ENCODE results near the gene ZPLD1. TPM values are rescaled to one million over a fixed set of nuclear protein-coding genes. Genes with fewer than 3 reads are reported as not detected.

The ZPLD1 gene
- total and polyA plus RNA-seq, 10 of the 15 experiments (the other 5 are each of a cell fraction or from before 2014, with no cell fraction given), result not detected

- ChIA-PET SMC1A (ENCODE audit: uncharacterized antibody, unreplicated experiment) (interaction anchor here (0.5 kb wide), 1 partner anchor 813 kb away, joined by 3 read pairs; no protein-coding TSS in a partner anchor), RAD21 (ENCODE audit: unreplicated experiment) (no interaction called here), CTCF (no interaction called here), POLR2A (no interaction called here)
- BruUV-seq (replicated peaks), result no TSS peak
- H2AFZ ChIP-seq (ENCODE audit: control insufficient read depth, low read depth, low read length), result no peak overlapping the region
- H3K27ac ChIP-seq (ENCODE audit: control insufficient read depth, insufficient read depth), result no peak overlapping the region
- intact Hi-C loops (cut with micrococcal nuclease; ENCODE audit: unreplicated experiment), result no loop called here
- FAIRE-seq (no peak), DNase-seq (ENCODE audit: low read depth, low spot score) (no peak), ATAC-seq (no peak)
- no peak overlapping the region for H3K9ac ChIP-seq (ENCODE audit: control insufficient read depth, insufficient read depth, low read length)
- H3K4me1 ChIP-seq (ENCODE audit: control insufficient read depth, insufficient read depth, low read length), result no peaks in the 10 kb centered on the region
- in situ Hi-C loops (cut with MboI), result no loop called here
- TF ChIP-seq PKNOX1 (IDR thresholded peaks at IDR 0.05), result no peak
- H3K4me2 ChIP-seq (ENCODE audit: control insufficient read depth, insufficient read depth), result no peak overlapping the region
- H4K20me1 ChIP-seq (ENCODE audit: control insufficient read depth, insufficient read depth), result no peaks in the 10 kb centered on the region
- WGBS (ENCODE audit: insufficient coverage, insufficient replicate concordance, low lambda C conversion rate, missing lambda C conversion rate), result 8% methylated on average over 3 of the region's 3 CpGs
- H3K79me2 ChIP-seq (ENCODE audit: control insufficient read depth, insufficient read depth, low read length), result no peaks in the 10 kb centered on the region
- no peak overlapping the region for H3K4me3 ChIP-seq
- H3K27me3 ChIP-seq (replicated peaks in 1 of 2; ENCODE audit: control insufficient read depth in 2 of 2, insufficient read depth in 2 of 2, low read length in 1 of 2), result no peaks in the 10 kb centered on the region
- H3K9me3 ChIP-seq (replicated peaks; ENCODE audit: control insufficient read depth, insufficient read depth, low read length), result no peaks in the 10 kb centered on the region
- H3K36me3 ChIP-seq (ENCODE audit: control insufficient read depth in 2 of 2, insufficient read depth in 2 of 2, low read length in 1 of 2), result no peaks in the 10 kb centered on the region
Measured at GRCh38 chr3:102497571-102497970, 62.8 kb downstream of the ZPLD1 start.

DNA sequence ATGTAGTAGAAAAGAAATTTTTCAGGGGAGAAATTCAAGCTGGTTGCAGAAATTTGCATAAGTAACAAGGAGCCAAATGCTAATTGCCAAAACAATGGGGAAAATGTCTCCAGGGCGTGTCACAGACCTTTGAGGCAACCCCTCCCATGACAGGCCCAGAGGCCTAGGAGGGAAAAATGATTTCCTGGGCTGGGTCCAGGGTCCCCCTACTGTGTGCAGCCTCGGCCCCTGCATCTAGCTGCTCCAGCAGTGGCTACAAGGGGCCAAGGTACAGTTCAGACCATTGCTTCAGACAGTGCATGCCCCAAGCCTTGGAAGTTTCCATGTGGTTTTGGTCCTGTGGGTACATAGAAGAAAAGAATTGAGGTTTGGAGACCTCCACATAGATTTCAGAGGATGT lies 70.7 kb downstream of the ZPLD1 start:
- Histone ChIP-seq H3K4me1 (ENCODE audit: control insufficient read depth, insufficient read depth, low read length) (no peaks in the 10 kb centered on the region), H3K27me3 (replicated peaks in 1 of 2; ENCODE audit: control insufficient read depth in 2 of 2, insufficient read depth in 2 of 2, low read length in 1 of 2) (no peaks in the 10 kb centered on the region), H2AFZ (ENCODE audit: control insufficient read depth, low read depth, low read length) (no peak overlapping the region), H4K20me1 (ENCODE audit: control insufficient read depth, insufficient read depth) (no peaks in the 10 kb centered on the region), H3K36me3 (ENCODE audit: control insufficient read depth in 2 of 2, insufficient read depth in 2 of 2, low read length in 1 of 2) (no peaks in the 10 kb centered on the region), H3K9ac (ENCODE audit: control insufficient read depth, insufficient read depth, low read length) (no peak overlapping the region), H3K4me2 (ENCODE audit: control insufficient read depth, insufficient read depth) (no peak overlapping the region), H3K4me3 (no peak overlapping the region), H3K79me2 (ENCODE audit: control insufficient read depth, insufficient read depth, low read length) (no peaks in the 10 kb centered on the region), H3K27ac (ENCODE audit: control insufficient read depth, insufficient read depth) (no peak overlapping the region), H3K9me3 (replicated peaks; ENCODE audit: control insufficient read depth, insufficient read depth, low read length) (no peaks in the 10 kb centered on the region)
- 0% methylated on average over 2 of the region's 2 CpGs for WGBS (ENCODE audit: insufficient coverage, insufficient replicate concordance, low lambda C conversion rate, missing lambda C conversion rate)
- in situ Hi-C loops (cut with MboI) (no loop called here), intact Hi-C loops (cut with micrococcal nuclease; ENCODE audit: unreplicated experiment) (no loop called here)
- no peak for FAIRE-seq
- CTCF ChIA-PET, result no interaction called here
- SMC1A ChIA-PET (ENCODE audit: uncharacterized antibody, unreplicated experiment), result no interaction called here
- RAD21 ChIA-PET (ENCODE audit: unreplicated experiment), result no interaction called here
- no peak for TF ChIP-seq GABPA (IDR thresholded peaks at IDR 0.05; ENCODE audit: low read depth)
- TF ChIP-seq HSF1 (IDR thresholded peaks at IDR 0.05; ENCODE audit: low read depth, low read length), result no peak
- no TSS peak for BruUV-seq (replicated peaks)
- no peak for DNase-seq (ENCODE audit: low read depth, low spot score)
- no peak for ATAC-seq
- POLR2A ChIA-PET, result no interaction called here
